Retinal pigment epithelial cell (primary cell): ENCODE measurements around the gene LBX2.

Source experiments
- DNase-seq: peaks from one replicate; pipeline ENCODE4 v3.0.0-alpha.2; 2010; ENCODE audit warnings: low read depth
- H3K4me3 ChIP-seq: 2 replicates; pipeline ENCODE4 v1.5.1; 2011; ENCODE audit warnings: mild to moderate bottlenecking, low read length, control low read depth, moderate library complexity
- CTCF ChIP-seq: conservative IDR thresholded peaks from 2 replicates; pipeline ENCODE4 v1.5.1; 2011; ENCODE audit warnings: low read depth, low read length, control low read depth, inconsistent platforms

The LBX2 gene

GRCh38 chr2:74457549-74458131 lies 41.8 kb downstream of the LBX2 start:
- DNase-seq: no peak
- TF ChIP-seq CTCF: no peak
- H3K4me3 ChIP-seq: peak overlapping the region; percentile 77

GRCh38 chr2:74457129-74457548 lies 42.3 kb downstream of the LBX2 start:
- TF ChIP-seq CTCF: no peak
- H3K4me3 ChIP-seq: peak overlapping the region; percentile 77
- no peak for DNase-seq

- no peak for TF ChIP-seq CTCF
These were observed 44.5 kb downstream of the LBX2 start, which contains the start of gene INO80B for GRCh38 chr2:74454654-74455511. TSS of gene INO80B (plus strand) at chr2:74455087. CDS start at chr2:74455117, 30 bp downstream.

GRCh38 chr2:74450570-74451190 lies 48.7 kb downstream of the LBX2 start:
- DNase-seq: no peak
- no peak for TF ChIP-seq CTCF
- no peak overlapping the region for H3K4me3 ChIP-seq

More at GRCh38 chr2:74454654-74455511, 44.5 kb downstream of the LBX2 start, which contains the start of gene INO80B:
- peak; percentile 92 for DNase-seq
- peak within 1 kb of the TSS; percentile 96 for H3K4me3 ChIP-seq

GRCh38 chr2:74448771-74449170 lies 50.6 kb downstream of the LBX2 start:
- no peak for DNase-seq
- no peak for TF ChIP-seq CTCF

More at GRCh38 chr2:74448771-74449170, 50.6 kb downstream of the LBX2 start:
- H3K4me3 ChIP-seq: no peak overlapping the region
